Measurements from ENCODE around the gene FGF8. TPM values are rescaled to one million over a fixed set of nuclear protein-coding genes. Genes with fewer than 3 reads are reported as not detected.

The FGF8 gene
- polyA plus RNA-seq = not detected in 2 replicates

DNA sequence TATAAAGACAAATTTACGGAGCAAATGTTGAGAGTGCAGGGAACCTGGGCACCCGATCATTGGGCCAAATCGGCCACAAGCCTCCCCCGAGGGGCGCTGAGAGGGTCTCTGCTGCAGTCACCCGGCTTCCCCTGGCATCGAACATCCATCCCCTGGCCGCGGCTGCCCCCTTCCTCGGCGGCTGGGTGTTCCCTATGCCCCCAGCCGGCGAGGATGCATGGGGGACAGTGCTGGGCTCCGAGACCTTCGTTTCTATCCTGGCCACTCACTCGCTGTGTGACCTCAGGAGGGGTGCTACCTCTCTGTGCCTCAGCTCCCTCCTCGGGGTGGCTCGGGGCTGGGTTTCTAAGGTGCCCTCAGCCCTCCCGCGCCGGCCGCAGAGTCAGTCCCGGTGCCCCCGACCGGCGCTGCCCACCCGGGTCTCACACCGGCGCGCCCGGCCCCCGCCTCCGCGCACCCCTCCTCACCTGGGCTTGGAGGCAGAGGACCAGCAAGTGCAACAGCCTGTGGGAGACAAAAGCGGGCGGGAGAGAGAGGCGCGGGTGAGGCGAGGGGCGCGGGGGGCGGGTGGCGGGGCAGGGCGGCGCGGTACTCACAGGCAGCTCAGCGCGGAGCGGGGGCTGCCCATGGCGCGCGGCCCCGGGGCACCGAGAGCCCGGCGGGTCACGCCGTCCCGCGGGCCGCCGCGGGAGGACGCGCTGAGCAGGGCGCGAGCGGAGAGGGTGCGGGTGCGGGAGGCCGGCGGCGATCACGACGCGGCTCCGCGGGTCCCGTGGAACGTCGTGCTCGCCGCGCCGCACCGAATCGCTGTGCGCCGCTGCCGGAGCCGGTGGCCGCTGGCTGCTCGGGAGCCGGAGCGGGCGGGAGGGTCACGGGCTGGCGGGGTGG, at the start of gene FGF8:
FGF8 (minus strand) TSS at position 842 of the 888 bp plus-strand sequence; CDS start at position 628, 214 bp downstream.

DNA sequence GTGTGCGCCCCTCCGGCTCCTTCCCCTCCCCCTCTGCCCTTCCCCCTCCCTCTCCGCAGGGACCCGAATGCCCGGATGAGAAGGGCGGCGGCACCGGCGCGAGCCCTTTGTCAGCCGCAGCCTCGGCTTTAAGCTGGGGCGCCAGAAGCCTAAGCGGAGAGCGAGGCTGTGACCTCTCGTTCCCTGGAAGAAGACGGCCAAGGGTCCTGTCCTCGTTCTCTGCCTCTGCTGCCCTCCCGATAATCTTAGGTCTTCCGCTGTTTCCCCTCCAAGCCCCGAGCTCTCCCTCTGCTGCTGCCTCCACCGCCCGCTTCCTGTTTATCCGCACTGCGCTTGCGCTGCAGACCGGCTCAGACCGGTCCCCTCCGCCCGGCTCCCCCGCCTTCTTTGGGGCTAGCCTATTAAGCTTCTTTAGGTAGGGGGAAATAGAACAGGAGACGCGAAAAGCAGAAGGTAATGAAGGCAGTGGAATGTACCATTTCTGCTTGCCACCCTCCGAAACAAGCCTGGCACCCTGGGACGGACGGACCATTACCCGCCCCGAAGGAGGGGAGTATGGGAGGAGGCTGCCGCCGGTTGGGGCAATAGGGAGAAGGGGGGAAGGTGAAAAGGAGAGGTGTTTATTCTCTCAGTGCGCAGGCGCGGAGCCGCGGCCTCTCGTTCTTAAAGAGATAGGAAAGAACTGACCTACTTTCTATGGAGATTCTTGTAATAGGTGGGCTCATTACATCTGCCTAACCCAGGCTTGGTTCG, 42.4 kb upstream of the FGF8 start, which contains the start of gene OGA:
OGA (minus strand) TSS at position 326 of the 753 bp plus-strand sequence. CDS start 422 bp downstream, outside the sequence.

DNA sequence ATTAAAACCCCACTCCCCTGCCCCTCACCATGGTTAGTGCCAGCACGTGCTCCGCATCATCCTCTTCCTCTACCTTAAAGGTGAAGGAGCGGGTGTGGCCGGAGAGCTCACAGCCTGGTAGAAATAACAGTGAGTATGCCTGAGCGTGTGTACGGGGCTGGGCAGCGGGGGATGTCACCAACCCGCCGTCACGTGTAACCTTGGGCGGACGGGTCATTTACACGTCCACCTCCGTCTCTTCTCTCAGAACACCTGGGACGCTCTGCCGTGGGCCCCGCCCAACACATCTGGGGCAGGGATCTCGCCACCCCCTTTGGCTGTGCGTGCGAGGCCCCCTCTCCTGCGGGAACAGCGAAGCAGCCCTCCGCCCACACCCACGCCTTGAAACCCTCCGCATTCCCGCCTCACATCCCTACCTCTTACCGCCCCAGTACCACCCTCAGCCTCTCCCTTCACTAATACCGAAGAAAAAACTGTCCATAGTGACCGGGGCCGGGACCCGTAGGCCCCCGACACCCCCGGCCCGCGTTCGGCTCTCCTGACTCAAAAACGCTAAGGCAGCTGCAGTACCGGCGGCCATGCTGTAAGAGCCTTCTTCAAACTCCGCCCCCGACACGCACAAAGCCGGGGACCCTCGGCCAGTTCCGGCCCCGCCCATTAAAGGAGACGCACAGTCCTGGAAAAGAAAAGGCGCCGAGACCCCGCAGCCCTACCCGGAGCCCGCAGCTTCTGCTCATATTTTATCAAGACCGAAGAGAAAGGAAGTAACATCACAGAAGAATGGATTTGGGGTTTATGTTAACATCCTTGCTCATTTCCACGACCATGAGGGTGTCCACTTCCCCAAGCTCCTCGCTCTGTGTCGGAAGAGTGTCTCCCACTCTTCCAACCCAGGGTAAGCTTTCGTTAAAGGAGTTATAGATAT, 7.2 kb upstream of the FGF8 start, which contains the start of gene NPM3:
NPM3 (minus strand) TSS at position 636 of the 925 bp plus-strand sequence; CDS start at position 580, 56 bp downstream.

Other genes starting within 250 kb of the FGF8 start
- 1.5 and 3.3 TPM in 2 replicates for gene POLL, start 187.9 kb downstream of the FGF8 start, polyA plus RNA-seq
- 89.0 and 111 TPM in 2 replicates for gene DPCD, start 187.8 kb downstream of the FGF8 start, polyA plus RNA-seq
- gene FBXW4, start 80.9 kb downstream of the FGF8 start, polyA plus RNA-seq = 8.4 and 13.8 TPM in 2 replicates
- gene NPM3, start 7.3 kb upstream of the FGF8 start, polyA plus RNA-seq = 1.1 TPM in 1 of 2 replicates, not detected in the other
- 55.3 and 66.6 TPM in 2 replicates for gene OGA, start 42.3 kb upstream of the FGF8 start, polyA plus RNA-seq
- gene KCNIP2, start 67.7 kb upstream of the FGF8 start, polyA plus RNA-seq = 1.3 and 3.6 TPM in 2 replicates